ENCODE results near the gene MRFAP1L1. TPM values are rescaled to one million over a fixed set of nuclear protein-coding genes. Genes with fewer than 3 reads are reported as not detected.

Gene MRFAP1L1
- total RNA-seq, 4 donors from 2014 or later, result 43.8 to 54.6 (median 46.9) TPM

GRCh38 chr4:6732441-6733357, 23.0 kb upstream of the MRFAP1L1 start:
- Histone ChIP-seq H3K27me3 (no peaks in the 10 kb centered on the region), H3K4me3 (no peak overlapping the region), H3K4me1 (peaks cover 6 to 11% of the 10 kb centered on the region in 2 donors), H3K9me3 (no peaks in the 10 kb centered on the region), H3K27ac (peak overlapping the region; percentile 1 to 80 (median 67)), H3K36me3 (no peaks in the 10 kb centered on the region)
- DNase-seq, result peak; percentile 68 to 82
- peak; percentile 87 to 93 for ATAC-seq
- intact Hi-C loops (cut with DNase I; ENCODE audit: low total_unique reads), result no loop called here
- peak in 1 of 2 donors; percentile 29 for TF ChIP-seq POLR2A (IDR thresholded peaks at IDR 0.05)
- TF ChIP-seq, protein P1, sequence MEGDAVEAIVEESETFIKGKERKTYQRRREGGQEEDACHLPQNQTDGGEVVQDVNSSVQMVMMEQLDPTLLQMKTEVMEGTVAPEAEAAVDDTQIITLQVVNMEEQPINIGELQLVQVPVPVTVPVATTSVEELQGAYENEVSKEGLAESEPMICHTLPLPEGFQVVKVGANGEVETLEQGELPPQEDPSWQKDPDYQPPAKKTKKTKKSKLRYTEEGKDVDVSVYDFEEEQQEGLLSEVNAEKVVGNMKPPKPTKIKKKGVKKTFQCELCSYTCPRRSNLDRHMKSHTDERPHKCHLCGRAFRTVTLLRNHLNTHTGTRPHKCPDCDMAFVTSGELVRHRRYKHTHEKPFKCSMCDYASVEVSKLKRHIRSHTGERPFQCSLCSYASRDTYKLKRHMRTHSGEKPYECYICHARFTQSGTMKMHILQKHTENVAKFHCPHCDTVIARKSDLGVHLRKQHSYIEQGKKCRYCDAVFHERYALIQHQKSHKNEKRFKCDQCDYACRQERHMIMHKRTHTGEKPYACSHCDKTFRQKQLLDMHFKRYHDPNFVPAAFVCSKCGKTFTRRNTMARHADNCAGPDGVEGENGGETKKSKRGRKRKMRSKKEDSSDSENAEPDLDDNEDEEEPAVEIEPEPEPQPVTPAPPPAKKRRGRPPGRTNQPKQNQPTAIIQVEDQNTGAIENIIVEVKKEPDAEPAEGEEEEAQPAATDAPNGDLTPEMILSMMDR (IDR thresholded peaks at IDR 0.05 in 4 of 5, conservative IDR thresholded peaks at IDR 0.05 in 1 of 5), result no peak
- in situ Hi-C loops (cut with MboI; ENCODE audit: low sequenced_read_pairs in 4 of 4), result no loop called here

- no peaks in the 10 kb centered on the region for H3K36me3 ChIP-seq
- no peak overlapping the region for H3K4me3 ChIP-seq
- intact Hi-C loops (cut with DNase I; ENCODE audit: low total_unique reads), result no loop called here
- DNase-seq (no peak), ATAC-seq (no peak)
- no peaks in the 10 kb centered on the region for H3K27me3 ChIP-seq
- peak overlapping the region in 2 of 4 donors; percentile 62 to 72 for H3K27ac ChIP-seq
- in situ Hi-C loops (cut with MboI; ENCODE audit: low sequenced_read_pairs in 4 of 4), result no loop called here
- no peak for TF ChIP-seq POLR2A (IDR thresholded peaks at IDR 0.05)
- TF ChIP-seq, protein P1 (IDR thresholded peaks at IDR 0.05 in 4 of 5, conservative IDR thresholded peaks at IDR 0.05 in 1 of 5), result no peak
- H3K4me1 ChIP-seq, result peaks cover 6 to 16% of the 10 kb centered on the region in 2 donors
- no peaks in the 10 kb centered on the region for H3K9me3 ChIP-seq
These were observed 22.1 kb upstream of the MRFAP1L1 start for GRCh38 chr4:6731780-6732179.

DNA sequence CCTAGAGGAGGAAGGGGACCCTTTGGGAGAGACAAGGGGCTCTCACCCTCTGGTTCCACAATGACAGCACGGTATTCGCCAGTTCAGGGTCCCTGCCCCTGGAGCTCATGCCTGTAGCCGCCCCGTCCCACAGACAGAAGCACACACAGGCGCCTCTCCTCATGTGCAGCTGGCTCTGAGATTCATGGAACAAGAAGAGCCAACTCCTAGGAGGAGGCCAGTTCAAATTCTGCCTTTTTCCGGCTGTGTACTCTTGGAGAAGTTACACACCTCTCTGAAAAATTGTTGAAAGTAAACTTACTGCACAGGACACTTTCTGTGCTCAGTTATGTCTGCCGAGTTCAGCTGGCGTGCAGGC, 21.6 kb upstream of the MRFAP1L1 start:
- DNase-seq, result no peak
- in situ Hi-C loops (cut with MboI; ENCODE audit: low sequenced_read_pairs in 4 of 4) (no loop called here), intact Hi-C loops (cut with DNase I; ENCODE audit: low total_unique reads) (no loop called here)

GRCh38 chr4:6730603-6731317, 21.1 kb upstream of the MRFAP1L1 start:
- in situ Hi-C loops (cut with MboI; ENCODE audit: low sequenced_read_pairs in 4 of 4) (no loop called here), intact Hi-C loops (cut with DNase I; ENCODE audit: low total_unique reads) (no loop called here)
- H3K4me1 ChIP-seq, result peaks cover 6 to 16% of the 10 kb centered on the region in 2 donors
- ATAC-seq (no peak), DNase-seq (no peak)
- peak overlapping the region in 2 of 4 donors; percentile 11 to 17 for H3K27ac ChIP-seq
- TF ChIP-seq POLR2A (IDR thresholded peaks at IDR 0.05), result no peak
- TF ChIP-seq, protein P1 (IDR thresholded peaks at IDR 0.05 in 4 of 5, conservative IDR thresholded peaks at IDR 0.05 in 1 of 5), result no peak
- no peak overlapping the region for H3K4me3 ChIP-seq
- no peaks in the 10 kb centered on the region for H3K9me3 ChIP-seq
- H3K36me3 ChIP-seq, result no peaks in the 10 kb centered on the region
- no peaks in the 10 kb centered on the region for H3K27me3 ChIP-seq

More for the DNA sequence above, 21.6 kb upstream of the MRFAP1L1 start:
- H3K4me3 ChIP-seq, result no peak overlapping the region
- TF ChIP-seq, protein P1 (IDR thresholded peaks at IDR 0.05 in 4 of 5, conservative IDR thresholded peaks at IDR 0.05 in 1 of 5), result no peak
- no peak for TF ChIP-seq POLR2A (IDR thresholded peaks at IDR 0.05)
- no peaks in the 10 kb centered on the region for H3K9me3 ChIP-seq
- peak overlapping the region in 1 of 4 donors; percentile 17 for H3K27ac ChIP-seq
- peaks cover 6 to 16% of the 10 kb centered on the region in 2 donors for H3K4me1 ChIP-seq
- H3K36me3 ChIP-seq, result no peaks in the 10 kb centered on the region
- H3K27me3 ChIP-seq, result no peaks in the 10 kb centered on the region
- ATAC-seq, result no peak

Data from gastrocnemius medialis (tissue), 4 donors.